ENCODE measurements around the gene ABCB8.

Gene ABCB8

GRCh38 chr7:150992833-150993302 is 35.4 kb upstream of the ABCB8 start:
- ChIA-PET POLR2A (interaction anchor here (1.1 kb wide), 1 partner anchor 9 kb away, joined by 3 read pairs; no protein-coding TSS in a partner anchor), CTCF (interaction anchor here (1.4 to 1.7 kb wide), 4 partner anchors 17 to 214 kb away, joined by 3 to 7 read pairs (median 4); no protein-coding TSS in a partner anchor)
- Histone ChIP-seq H3K9me3 (ENCODE audit: control insufficient read depth, insufficient read depth, low read depth, low read length) (no peaks in the 10 kb centered on the region), H3K27ac (ENCODE audit: extremely low read depth, low read depth, low read length) (no peak overlapping the region), H3K4me3 (ENCODE audit: low read depth, low read length) (no peak overlapping the region), H3K36me3 (ENCODE audit: control insufficient read depth in 2 of 2, insufficient read depth in 1 of 2, low read length in 2 of 2) (no peaks in the 10 kb centered on the region), H3K4me1 (ENCODE audit: control insufficient read depth, insufficient read depth, low read length) (no peaks in the 10 kb centered on the region)
- TF ChIP-seq ZNF366 (tag by site-specific recombination; conservative IDR thresholded peaks at IDR 0.05) (no peak), ZNF426 (tag by site-specific recombination; IDR thresholded peaks at IDR 0.05) (no peak), HOXD13 (CRISPR knock-in tag; IDR thresholded peaks at IDR 0.05; ENCODE audit: borderline replicate concordance) (no peak), SALL2 (tag by site-specific recombination; IDR thresholded peaks at IDR 0.05; ENCODE audit: borderline replicate concordance) (no peak), ZBTB17 (tag by site-specific recombination; IDR thresholded peaks at IDR 0.05) (peak; percentile 62; the same call in 1 of the 2 replicates), ZNF48 (tag by site-specific recombination; IDR thresholded peaks at IDR 0.05) (no peak), ZNF530 (tag by site-specific recombination; IDR thresholded peaks at IDR 0.05; ENCODE audit: low read depth) (no peak), ZNF544 (tag by site-specific recombination; IDR thresholded peaks at IDR 0.05) (no peak), ZNF76 (tag by site-specific recombination; IDR thresholded peaks at IDR 0.05; ENCODE audit: borderline replicate concordance, low read depth) (peak; percentile 94), ZNF335 (tag by site-specific recombination; conservative IDR thresholded peaks at IDR 0.05) (peak; percentile 33; the same call in 1 of the 2 replicates), ZNF16 (tag by site-specific recombination; IDR thresholded peaks at IDR 0.05; ENCODE audit: low read depth) (no peak), TCF7L2 (IDR thresholded peaks at IDR 0.05; ENCODE audit: borderline replicate concordance, low read depth, low read length) (no peak), YY2 (tag by site-specific recombination; IDR thresholded peaks at IDR 0.05) (peak; percentile 38; the same call in 1 of the 2 replicates), GLIS2 (tag by site-specific recombination; IDR thresholded peaks at IDR 0.05) (no peak), ZBTB10 (tag by site-specific recombination; IDR thresholded peaks at IDR 0.05) (no peak; the same call in 1 of the 2 replicates), ZNF202 (tag by site-specific recombination; IDR thresholded peaks at IDR 0.05; ENCODE audit: borderline replicate concordance) (no peak), KLF7 (tag by site-specific recombination; IDR thresholded peaks at IDR 0.05; ENCODE audit: borderline replicate concordance) (no peak), ZNF629 (tag by site-specific recombination; IDR thresholded peaks at IDR 0.05) (0 out of 2 replicates have a peak, but pooled peaks have one; percentile 12), ZNF843 (tag by site-specific recombination; IDR thresholded peaks at IDR 0.05) (no peak), FEZF1 (tag by site-specific recombination; IDR thresholded peaks at IDR 0.05) (no peak), ZNF585B (tag by site-specific recombination; IDR thresholded peaks at IDR 0.05) (no peak), ZNF169 (tag by site-specific recombination; IDR thresholded peaks at IDR 0.05) (no peak), ZNF645 (tag by site-specific recombination; IDR thresholded peaks at IDR 0.05) (no peak), HOXA7 (CRISPR knock-in tag; IDR thresholded peaks at IDR 0.05; ENCODE audit: borderline replicate concordance) (no peak), ZNF837 (tag by site-specific recombination; IDR thresholded peaks at IDR 0.05) (no peak), KLF8 (tag by site-specific recombination; IDR thresholded peaks at IDR 0.05) (0 out of 2 replicates have a peak, but pooled peaks have one; percentile 20), ZNF155 (tag by site-specific recombination; IDR thresholded peaks at IDR 0.05) (no peak), SP3 (tag by site-specific recombination; IDR thresholded peaks at IDR 0.05) (peak; percentile 12; the same call in 1 of the 2 replicates)

Measured in HEK293 (cell line).